ENCODE data around the gene CCDC63.

The CCDC63 gene

GRCh38 chr12:110809149-110809548 lies 37.6 kb upstream of the CCDC63 start:
- Histone ChIP-seq H3K36me3 (ENCODE audit: low read depth) (no peaks in the 10 kb centered on the region), H3K4me1 (ENCODE audit: insufficient read depth, poor library complexity, severe bottlenecking) (no peaks in the 10 kb centered on the region), H3K27me3 (ENCODE audit: insufficient read depth, poor library complexity, severe bottlenecking) (no peaks in the 10 kb centered on the region), H3K9me3 (ENCODE audit: severe bottlenecking) (no peaks in the 10 kb centered on the region), H3K27ac (ENCODE audit: poor library complexity, severe bottlenecking) (no peak overlapping the region), H3K4me3 (ENCODE audit: severe bottlenecking) (no peak overlapping the region)
- DNase-seq (ENCODE audit: low spot score) (no peak), ATAC-seq (ENCODE audit: low read depth) (no peak)
- TF ChIP-seq CTCF (IDR thresholded peaks at IDR 0.05; ENCODE audit: poor library complexity, severe bottlenecking): no peak

GRCh38 chr12:110811972-110812371 lies 34.8 kb upstream of the CCDC63 start:
- H3K4me1 ChIP-seq (ENCODE audit: insufficient read depth, poor library complexity, severe bottlenecking): no peaks in the 10 kb centered on the region
- no peaks in the 10 kb centered on the region for H3K36me3 ChIP-seq (ENCODE audit: low read depth)
- no peak for TF ChIP-seq CTCF (IDR thresholded peaks at IDR 0.05; ENCODE audit: poor library complexity, severe bottlenecking)
- H3K9me3 ChIP-seq (ENCODE audit: severe bottlenecking): no peaks in the 10 kb centered on the region
- ATAC-seq (ENCODE audit: low read depth) (no peak), DNase-seq (ENCODE audit: low spot score) (no peak)
- no peaks in the 10 kb centered on the region for H3K27me3 ChIP-seq (ENCODE audit: insufficient read depth, poor library complexity, severe bottlenecking)
- H3K27ac ChIP-seq (ENCODE audit: poor library complexity, severe bottlenecking): no peak overlapping the region
- H3K4me3 ChIP-seq (ENCODE audit: severe bottlenecking): no peak overlapping the region

DNA sequence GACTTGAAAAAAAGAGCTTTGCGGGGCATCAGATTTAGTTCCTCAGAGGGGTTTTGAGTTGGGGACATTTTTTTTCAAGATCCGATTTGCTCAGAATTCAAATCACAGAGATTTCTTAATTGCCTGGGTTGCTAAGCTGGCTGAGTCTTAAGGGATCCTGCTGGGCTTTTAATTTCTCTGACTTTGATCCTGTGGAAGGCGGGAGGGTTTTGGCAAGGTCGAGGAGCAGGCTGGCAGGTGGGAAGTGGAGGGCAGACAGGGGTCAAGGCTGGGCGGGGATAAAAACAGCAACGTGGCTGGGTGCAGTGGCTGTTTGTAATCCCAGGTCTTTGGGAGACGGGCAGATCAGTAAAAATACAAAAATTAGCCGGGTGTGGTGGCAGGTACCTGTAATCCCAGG lies 33.5 kb upstream of the CCDC63 start:
- H3K4me1 ChIP-seq (ENCODE audit: insufficient read depth, poor library complexity, severe bottlenecking): no peaks in the 10 kb centered on the region
- DNase-seq (ENCODE audit: low spot score): no peak
- TF ChIP-seq CTCF (IDR thresholded peaks at IDR 0.05; ENCODE audit: poor library complexity, severe bottlenecking): no peak
- no peaks in the 10 kb centered on the region for H3K36me3 ChIP-seq (ENCODE audit: low read depth)
- H3K4me3 ChIP-seq (ENCODE audit: severe bottlenecking): no peak overlapping the region
- no peaks in the 10 kb centered on the region for H3K27me3 ChIP-seq (ENCODE audit: insufficient read depth, poor library complexity, severe bottlenecking)
- H3K27ac ChIP-seq (ENCODE audit: poor library complexity, severe bottlenecking): no peak overlapping the region
- ATAC-seq (ENCODE audit: low read depth): no peak
- H3K9me3 ChIP-seq (ENCODE audit: severe bottlenecking): no peaks in the 10 kb centered on the region

- Histone ChIP-seq H3K27me3 (ENCODE audit: insufficient read depth, poor library complexity, severe bottlenecking) (no peaks in the 10 kb centered on the region), H3K36me3 (ENCODE audit: low read depth) (no peaks in the 10 kb centered on the region), H3K9me3 (ENCODE audit: severe bottlenecking) (no peaks in the 10 kb centered on the region), H3K4me1 (ENCODE audit: insufficient read depth, poor library complexity, severe bottlenecking) (no peaks in the 10 kb centered on the region), H3K4me3 (ENCODE audit: severe bottlenecking) (no peak overlapping the region), H3K27ac (ENCODE audit: poor library complexity, severe bottlenecking) (no peak overlapping the region)
- no peak for TF ChIP-seq CTCF (IDR thresholded peaks at IDR 0.05; ENCODE audit: poor library complexity, severe bottlenecking)
- ATAC-seq (ENCODE audit: low read depth) (no peak), DNase-seq (ENCODE audit: low spot score) (no peak)
Observed at GRCh38 chr12:110813756-110814155, 33.0 kb upstream of the CCDC63 start.

GRCh38 chr12:110816248-110816647 lies 30.5 kb upstream of the CCDC63 start:
- no peaks in the 10 kb centered on the region for H3K36me3 ChIP-seq (ENCODE audit: low read depth)
- H3K4me3 ChIP-seq (ENCODE audit: severe bottlenecking): no peak overlapping the region
- no peak overlapping the region for H3K27ac ChIP-seq (ENCODE audit: poor library complexity, severe bottlenecking)
- ATAC-seq (ENCODE audit: low read depth) (no peak), DNase-seq (ENCODE audit: low spot score) (no peak)
- no peaks in the 10 kb centered on the region for H3K4me1 ChIP-seq (ENCODE audit: insufficient read depth, poor library complexity, severe bottlenecking)
- TF ChIP-seq CTCF (IDR thresholded peaks at IDR 0.05; ENCODE audit: poor library complexity, severe bottlenecking): no peak
- H3K27me3 ChIP-seq (ENCODE audit: insufficient read depth, poor library complexity, severe bottlenecking): no peaks in the 10 kb centered on the region
- no peaks in the 10 kb centered on the region for H3K9me3 ChIP-seq (ENCODE audit: severe bottlenecking)

Data from RWPE2 (cell line).